ENCODE results near the gene SHOC1.

The SHOC1 gene

DNA sequence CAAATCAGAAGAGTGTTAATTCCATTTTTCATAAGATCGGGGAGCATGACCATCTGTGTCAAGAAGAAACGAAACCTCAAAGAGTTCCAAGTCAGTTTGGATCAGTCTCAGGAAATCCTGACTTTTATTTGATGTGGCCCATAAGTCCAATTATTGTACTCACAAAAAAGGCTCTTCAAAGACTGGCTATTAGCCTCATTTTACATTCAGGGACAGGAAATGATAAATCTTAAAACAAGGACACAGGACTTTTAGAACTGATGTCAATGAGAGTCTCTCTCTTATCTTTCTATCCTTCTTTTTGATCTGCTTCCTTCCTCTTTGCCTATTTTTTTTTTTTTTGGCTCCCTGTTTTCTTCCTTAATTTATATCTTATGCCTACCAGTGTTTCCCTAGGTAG is 43.7 kb upstream of the SHOC1 start:
- H3F3A ChIP-seq (ENCODE audit: insufficient read depth): no peaks in the 10 kb centered on the region
- H3K27me3 ChIP-seq (ENCODE audit: low read length): no peaks in the 10 kb centered on the region
- no peak overlapping the region for H3K4me3 ChIP-seq (ENCODE audit: insufficient read depth, low read length, poor library complexity, severe bottlenecking)
- H3K79me2 ChIP-seq (ENCODE audit: insufficient read depth, low read length): no peaks in the 10 kb centered on the region
- no peaks in the 10 kb centered on the region for H3K36me3 ChIP-seq (ENCODE audit: low read length)
- no peaks in the 10 kb centered on the region for H3K9me3 ChIP-seq (ENCODE audit: insufficient read depth, low read length)
- H2AFZ ChIP-seq (ENCODE audit: low read depth, low read length, severe bottlenecking): no peak overlapping the region
- TF ChIP-seq, protein P1, sequence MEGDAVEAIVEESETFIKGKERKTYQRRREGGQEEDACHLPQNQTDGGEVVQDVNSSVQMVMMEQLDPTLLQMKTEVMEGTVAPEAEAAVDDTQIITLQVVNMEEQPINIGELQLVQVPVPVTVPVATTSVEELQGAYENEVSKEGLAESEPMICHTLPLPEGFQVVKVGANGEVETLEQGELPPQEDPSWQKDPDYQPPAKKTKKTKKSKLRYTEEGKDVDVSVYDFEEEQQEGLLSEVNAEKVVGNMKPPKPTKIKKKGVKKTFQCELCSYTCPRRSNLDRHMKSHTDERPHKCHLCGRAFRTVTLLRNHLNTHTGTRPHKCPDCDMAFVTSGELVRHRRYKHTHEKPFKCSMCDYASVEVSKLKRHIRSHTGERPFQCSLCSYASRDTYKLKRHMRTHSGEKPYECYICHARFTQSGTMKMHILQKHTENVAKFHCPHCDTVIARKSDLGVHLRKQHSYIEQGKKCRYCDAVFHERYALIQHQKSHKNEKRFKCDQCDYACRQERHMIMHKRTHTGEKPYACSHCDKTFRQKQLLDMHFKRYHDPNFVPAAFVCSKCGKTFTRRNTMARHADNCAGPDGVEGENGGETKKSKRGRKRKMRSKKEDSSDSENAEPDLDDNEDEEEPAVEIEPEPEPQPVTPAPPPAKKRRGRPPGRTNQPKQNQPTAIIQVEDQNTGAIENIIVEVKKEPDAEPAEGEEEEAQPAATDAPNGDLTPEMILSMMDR (IDR thresholded peaks at IDR 0.05; ENCODE audit: insufficient read depth, low read length, poor library complexity, severe bottlenecking): no peak
- TF ChIP-seq EZH2phosphoT487 (conservative IDR thresholded peaks at IDR 0.05; ENCODE audit: low read length): no peak
- H3K9ac ChIP-seq (ENCODE audit: low read length): no peak overlapping the region
- no peaks in the 10 kb centered on the region for H3K9me2 ChIP-seq (replicated peaks; ENCODE audit: insufficient read depth, low read length)
- H4K20me1 ChIP-seq (ENCODE audit: low read depth, low read length): no peaks in the 10 kb centered on the region
- H3K4me2 ChIP-seq (ENCODE audit: low read depth, low read length, poor library complexity, severe bottlenecking): no peak overlapping the region
- H3K27ac ChIP-seq (ENCODE audit: low read depth, low read length): no peak overlapping the region

DNA sequence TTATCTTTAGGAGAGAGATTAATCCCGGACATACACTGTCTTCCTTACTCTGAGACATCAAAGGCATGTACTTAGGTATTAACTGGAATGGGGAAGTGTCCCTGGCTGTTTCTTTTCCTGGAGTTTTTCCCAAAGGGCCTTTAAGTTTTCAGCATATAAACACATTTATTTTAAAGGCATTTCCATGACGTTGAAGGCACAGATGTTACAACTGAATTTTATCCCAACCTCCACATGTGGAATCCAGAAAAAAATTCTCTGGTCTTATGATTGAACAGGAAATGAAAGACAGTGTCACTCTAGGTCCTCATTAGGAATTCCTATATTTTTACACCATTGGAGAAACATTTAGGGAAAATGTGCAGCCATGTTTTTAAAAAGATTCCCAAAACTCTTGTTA is 41.6 kb upstream of the SHOC1 start:
- Histone ChIP-seq H3K4me3 (ENCODE audit: insufficient read depth, low read length, poor library complexity, severe bottlenecking) (no peak overlapping the region), H4K20me1 (ENCODE audit: low read depth, low read length) (no peaks in the 10 kb centered on the region), H3K9ac (ENCODE audit: low read length) (no peak overlapping the region), H3F3A (ENCODE audit: insufficient read depth) (no peaks in the 10 kb centered on the region), H3K27ac (ENCODE audit: low read depth, low read length) (no peak overlapping the region), H3K27me3 (ENCODE audit: low read length) (no peaks in the 10 kb centered on the region), H2AFZ (ENCODE audit: low read depth, low read length, severe bottlenecking) (no peak overlapping the region), H3K79me2 (ENCODE audit: insufficient read depth, low read length) (no peaks in the 10 kb centered on the region), H3K9me3 (ENCODE audit: insufficient read depth, low read length) (no peaks in the 10 kb centered on the region), H3K36me3 (ENCODE audit: low read length) (no peaks in the 10 kb centered on the region), H3K9me2 (replicated peaks; ENCODE audit: insufficient read depth, low read length) (no peaks in the 10 kb centered on the region), H3K4me2 (ENCODE audit: low read depth, low read length, poor library complexity, severe bottlenecking) (no peak overlapping the region)
- TF ChIP-seq EZH2phosphoT487 (conservative IDR thresholded peaks at IDR 0.05; ENCODE audit: low read length): no peak
- TF ChIP-seq, protein P1 (IDR thresholded peaks at IDR 0.05; ENCODE audit: insufficient read depth, low read length, poor library complexity, severe bottlenecking): no peak

DNA sequence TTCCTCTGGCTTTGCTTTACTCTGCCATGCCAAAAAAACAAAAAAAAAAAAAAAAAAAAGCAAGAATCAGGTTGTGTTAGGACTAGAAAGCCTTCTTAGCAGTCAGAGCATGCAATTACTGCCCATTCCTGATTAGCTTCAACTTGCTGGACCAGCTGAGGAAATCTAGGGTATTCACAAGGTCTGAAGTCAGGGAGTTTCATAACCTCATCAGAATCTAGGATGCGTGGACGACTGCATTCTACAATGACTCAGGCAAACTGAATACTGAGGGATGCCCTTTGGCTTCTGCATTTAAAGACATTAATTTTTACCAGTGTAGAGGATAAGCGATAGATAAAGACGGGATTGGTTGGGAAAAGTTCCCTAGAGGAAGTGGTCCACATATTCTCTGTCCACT is 39.2 kb upstream of the SHOC1 start:
- Histone ChIP-seq H3K9ac (ENCODE audit: low read length) (no peak overlapping the region), H3K4me2 (ENCODE audit: low read depth, low read length, poor library complexity, severe bottlenecking) (no peak overlapping the region), H3K79me2 (ENCODE audit: insufficient read depth, low read length) (no peaks in the 10 kb centered on the region), H3K4me3 (ENCODE audit: insufficient read depth, low read length, poor library complexity, severe bottlenecking) (no peak overlapping the region), H3K36me3 (ENCODE audit: low read length) (no peaks in the 10 kb centered on the region), H2AFZ (ENCODE audit: low read depth, low read length, severe bottlenecking) (no peak overlapping the region), H3K27ac (ENCODE audit: low read depth, low read length) (no peak overlapping the region), H4K20me1 (ENCODE audit: low read depth, low read length) (no peaks in the 10 kb centered on the region), H3F3A (ENCODE audit: insufficient read depth) (no peaks in the 10 kb centered on the region), H3K9me3 (ENCODE audit: insufficient read depth, low read length) (no peaks in the 10 kb centered on the region), H3K9me2 (replicated peaks; ENCODE audit: insufficient read depth, low read length) (no peaks in the 10 kb centered on the region), H3K27me3 (ENCODE audit: low read length) (no peaks in the 10 kb centered on the region)
- TF ChIP-seq, protein P1 (IDR thresholded peaks at IDR 0.05; ENCODE audit: insufficient read depth, low read length, poor library complexity, severe bottlenecking): no peak
- no peak for TF ChIP-seq EZH2phosphoT487 (conservative IDR thresholded peaks at IDR 0.05; ENCODE audit: low read length)
